T-cell (primary cell): ENCODE measurements around the gene RNASE13. TPM values are rescaled to one million over a fixed set of nuclear protein-coding genes. Genes with fewer than 3 reads are reported as not detected.
A peak's percentile ranks its signal among the peaks of the same experiment; 100 is the strongest.

Source experiments
- ATAC-seq, 4 experiments: fragments of 200-7000 bp in 3 of 4; fragments of 150-1000 bp in 1 of 4; cut with Tn5 transposase; replicated peaks in 1 of 4; 1 replicate in 3 of 4; 2 replicates in 1 of 4; pipeline ENCODE4 v1.10.0; 2021; ENCODE audit warnings: moderate library complexity in 3 of 4, mild to moderate bottlenecking in 2 of 4, moderate number of reproducible peaks in 1 of 4
- CTCF ChIA-PET, 2 donors: fragments of 300-600 bp; sonication (Branson Sonifier 250); formaldehyde crosslinking; loops; one replicate each; lab custom pipeline; 2022; ENCODE audit warnings: antibody characterized with exemption in 2 of 2; lab: Charles Lee
- POLR2A ChIA-PET, 2 donors: fragments of 300-600 bp; sonication (Branson Sonifier 250); formaldehyde crosslinking; loops; one replicate each; lab custom pipeline; 2022; ENCODE audit warnings: antibody characterized with exemption in 2 of 2; lab: Charles Lee
- DNase-seq, 35 experiments: peaks; one replicate each; pipeline versions ENCODE4 v3.0.0 to v3.0.0-alpha.2; 2013 to 2023
- H3K27ac ChIP-seq: one replicate; pipeline ENCODE4 v1.5.1; 2013; ENCODE audit warnings: low read length
- H3K27me3 ChIP-seq, 2 experiments: replicated peaks in 1 of 2; 1 replicate in 1 of 2; 2 replicates in 1 of 2; pipeline versions ENCODE4 v1.6.1 to v1.7.0; 2013; ENCODE audit warnings: low read length in 1 of 2, mixed read lengths in 1 of 2; ENCODE audit not compliant: control insufficient read depth in 2 of 2, insufficient read depth in 2 of 2; ENCODE audit errors: extremely low read depth in 1 of 2
- H3K36me3 ChIP-seq, 2 donors: 1 replicate in 1 of 2; 2 replicates in 1 of 2; pipeline versions ENCODE4 v1.6.1 to v1.7.0; 2013; ENCODE audit warnings: low read length in 1 of 2; ENCODE audit not compliant: control insufficient read depth in 2 of 2, insufficient read depth in 1 of 2; ENCODE audit errors: extremely low read depth in 1 of 2
- H3K4me1 ChIP-seq, 2 experiments: 1 replicate in 1 of 2; 2 replicates in 1 of 2; pipeline versions ENCODE4 v1.6.1 to v1.7.0; 2013; ENCODE audit warnings: low read length in 2 of 2, mixed read lengths in 1 of 2; ENCODE audit not compliant: insufficient read depth in 2 of 2, control insufficient read depth in 1 of 2; ENCODE audit errors: extremely low read depth in 1 of 2
- H3K4me3 ChIP-seq, 2 donors: 1 replicate in 1 of 2; 2 replicates in 1 of 2; pipeline versions ENCODE4 v1.5.1 to v1.7.0; 2013; ENCODE audit warnings: mild to moderate bottlenecking in 2 of 2, low read length in 1 of 2, moderate library complexity in 1 of 2; ENCODE audit not compliant: control insufficient read depth in 1 of 2; ENCODE audit errors: extremely low read depth in 1 of 2
- H3K9me3 ChIP-seq: 2 replicates; pipeline ENCODE4 v1.7.0; 2013
- H3K27ac Mint-ChIP-seq, 2 donors: one replicate each; pipeline ENCODE4 v1.8.0; 2020 to 2021; ENCODE audit warnings: mild to moderate bottlenecking in 2 of 2, mixed read lengths in 2 of 2
- H3K27me3 Mint-ChIP-seq, 2 donors: one replicate each; pipeline ENCODE4 v1.8.0; 2021 to 2022; ENCODE audit warnings: mixed read lengths in 2 of 2
- H3K36me3 Mint-ChIP-seq: one replicate; pipeline ENCODE4 v1.8.0; 2021; ENCODE audit warnings: mixed read lengths
- H3K4me1 Mint-ChIP-seq, 3 donors: one replicate each; pipeline ENCODE4 v1.8.0; 2020 to 2022; ENCODE audit warnings: mixed read lengths in 3 of 3, mild to moderate bottlenecking in 1 of 3
- H3K4me3 Mint-ChIP-seq, 3 donors: one replicate each; pipeline ENCODE4 v1.8.0; 2020 to 2022; ENCODE audit warnings: mild to moderate bottlenecking in 3 of 3, mixed read lengths in 3 of 3, moderate library complexity in 3 of 3
- H3K9me3 Mint-ChIP-seq, 3 donors: one replicate each; pipeline ENCODE4 v1.8.0; 2020 to 2022; ENCODE audit warnings: mixed read lengths in 3 of 3
- WGBS: methylation state at CpG from one replicate; pipeline ENCODE4 v1.1.5; 2013; ENCODE audit warnings: missing lambda C conversion rate; ENCODE audit not compliant: insufficient coverage; 5-methylcytosine and 5-hydroxymethylcytosine counted together
- total RNA-seq, 35 experiments: library from RNA in 6 of 35; stranded (reverse) in 6 of 35; fragments of 120-200 nt in 1 of 35; gene quantifications; one replicate each; pipeline versions ENCODE4 v1.2.1 to v1.2.4 and lab custom pipeline; 2013 to 2026

Gene RNASE13
- total RNA-seq, 5 donors from 2014 or later (not counting 1 experiment from before 2014, with no cell fraction given): not detected

DNA sequence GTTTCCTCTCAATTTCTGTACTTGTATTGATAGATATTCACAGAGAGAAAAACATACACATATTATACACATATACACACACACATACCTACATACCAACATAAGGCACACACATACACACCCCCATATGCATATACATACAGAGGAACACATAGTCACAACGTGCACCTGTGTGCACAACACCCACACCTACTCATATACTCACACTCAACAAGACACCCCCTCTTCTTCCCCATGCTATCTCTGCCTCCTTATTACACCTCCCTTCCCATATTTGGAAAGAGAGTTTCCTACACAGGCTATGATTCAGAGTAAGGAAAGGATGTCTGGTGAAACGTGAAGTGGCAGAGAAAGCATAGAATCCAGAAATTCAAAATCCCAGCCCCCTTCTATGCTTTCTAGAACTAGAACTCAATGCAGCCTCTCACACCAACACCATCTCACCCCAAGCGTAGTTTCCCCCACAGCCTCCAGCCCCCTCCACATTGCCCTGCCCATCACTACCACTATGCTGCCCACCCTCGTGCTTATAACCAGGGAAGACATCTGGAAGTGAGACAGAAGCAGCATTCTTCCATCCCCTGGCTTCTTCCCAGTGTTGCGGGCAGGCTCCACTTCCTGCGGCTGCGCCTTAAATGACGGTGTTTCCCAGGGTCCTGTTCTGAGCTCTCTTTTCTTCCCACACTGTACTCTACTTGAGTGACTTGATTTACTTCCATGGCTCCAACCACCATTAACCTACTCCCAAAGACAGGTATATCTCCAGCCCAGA, 25.4 kb upstream of the RNASE13 start:
- H3K4me1 Mint-ChIP-seq: no peaks in the 10 kb centered on the region
- ChIA-PET POLR2A (no interaction called here), CTCF (interaction anchor here in 1 of 2 donors (1.0 to 1.2 kb wide), 3 partner anchors 9 to 45 kb away, joined by 3 to 4 read pairs (median 3); no protein-coding TSS in a partner anchor)
- DNase-seq (no peak), ATAC-seq (no peak)
- H3K27ac Mint-ChIP-seq: no peak overlapping the region
- Histone ChIP-seq H3K27me3 (peaks cover 0 to 31% of the 10 kb centered on the region in 2 experiments), H3K9me3 (no peaks in the 10 kb centered on the region), H3K36me3 (no peaks in the 10 kb centered on the region), H3K4me3 (no peak overlapping the region), H3K27ac (no peak overlapping the region), H3K4me1 (no peaks in the 10 kb centered on the region)
- H3K27me3 Mint-ChIP-seq: peaks cover 28 to 31% of the 10 kb centered on the region in 2 donors
- H3K4me3 Mint-ChIP-seq: no peak overlapping the region
- no peaks in the 10 kb centered on the region for H3K36me3 Mint-ChIP-seq
- WGBS: 71% methylated on average over 7 of the region's 8 CpGs
- no peaks in the 10 kb centered on the region for H3K9me3 Mint-ChIP-seq

DNA sequence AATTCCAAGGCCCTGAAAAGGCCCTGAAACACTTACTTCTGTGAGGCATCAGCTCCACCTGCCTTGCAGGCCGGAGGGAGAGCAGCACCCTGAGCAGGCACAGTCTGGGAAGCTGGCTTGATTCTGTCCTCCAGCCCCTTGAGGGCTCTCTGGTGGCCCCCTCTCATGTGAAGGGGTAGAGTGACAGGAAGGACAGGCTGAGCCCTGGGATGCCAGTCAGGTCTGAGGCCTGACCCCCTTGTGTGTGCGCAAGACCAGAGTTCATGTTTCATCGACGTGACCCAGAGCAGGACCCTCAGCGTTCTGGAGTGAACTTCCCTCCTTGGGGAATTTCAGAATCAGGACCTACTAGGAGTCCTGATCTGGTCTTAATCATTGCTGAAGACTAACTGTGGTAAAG, 24.3 kb upstream of the RNASE13 start:
- POLR2A ChIA-PET: no interaction called here
- no peak for ATAC-seq
- H3K4me1 Mint-ChIP-seq: no peaks in the 10 kb centered on the region
- no peaks in the 10 kb centered on the region for H3K36me3 ChIP-seq
- 85% methylated on average over 4 of the region's 5 CpGs for WGBS
- CTCF ChIA-PET: interaction anchor here in 1 of 2 donors (1.0 to 1.2 kb wide), 2 partner anchors 10 to 44 kb away, joined by 3 read pairs; no protein-coding TSS in a partner anchor
- peaks cover 0 to 25% of the 10 kb centered on the region in 2 experiments for H3K27me3 ChIP-seq
- H3K9me3 Mint-ChIP-seq: no peaks in the 10 kb centered on the region
- no peak overlapping the region for H3K4me3 Mint-ChIP-seq
- H3K4me1 ChIP-seq: no peaks in the 10 kb centered on the region
- H3K36me3 Mint-ChIP-seq: no peaks in the 10 kb centered on the region
- H3K27ac Mint-ChIP-seq: no peak overlapping the region
- no peaks in the 10 kb centered on the region for H3K9me3 ChIP-seq
- no peak overlapping the region for H3K27ac ChIP-seq
- no peak overlapping the region for H3K4me3 ChIP-seq
- no peak for DNase-seq
- peaks cover 25 to 30% of the 10 kb centered on the region in 2 donors for H3K27me3 Mint-ChIP-seq

DNA sequence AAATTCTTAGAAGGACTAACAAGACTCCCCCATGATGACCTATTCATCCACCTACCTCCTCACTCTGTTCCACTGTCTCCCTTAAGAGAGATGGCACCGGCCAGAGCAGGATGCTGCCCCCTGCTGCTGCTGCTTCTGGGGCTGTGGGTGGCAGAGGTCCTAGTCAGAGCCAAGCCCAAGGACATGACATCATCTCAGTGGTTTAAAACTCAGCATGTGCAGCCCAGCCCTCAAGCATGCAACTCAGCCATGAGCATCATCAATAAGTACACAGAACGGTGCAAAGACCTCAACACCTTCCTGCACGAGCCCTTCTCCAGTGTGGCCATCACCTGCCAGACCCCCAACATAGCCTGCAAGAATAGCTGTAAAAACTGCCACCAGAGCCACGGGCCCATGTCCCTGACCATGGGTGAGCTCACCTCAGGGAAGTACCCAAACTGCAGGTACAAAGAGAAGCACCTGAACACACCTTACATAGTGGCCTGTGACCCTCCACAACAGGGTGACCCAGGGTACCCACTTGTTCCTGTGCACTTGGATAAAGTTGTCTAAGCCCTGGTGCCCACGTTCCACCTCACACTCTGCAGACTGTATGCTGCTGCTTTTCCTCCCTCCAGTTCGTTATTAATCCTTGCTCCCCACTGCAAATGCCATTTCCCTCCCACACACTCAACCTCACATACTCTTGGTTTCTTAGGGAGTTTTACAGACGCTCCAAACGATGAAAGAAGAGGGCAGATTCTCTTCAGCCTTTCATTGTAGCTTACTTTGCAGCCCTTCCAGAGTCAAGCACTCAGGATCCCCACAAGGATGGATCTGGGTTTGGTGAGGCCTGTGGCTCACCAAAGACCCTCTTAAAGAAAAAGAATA, 23.4 kb upstream of the RNASE13 start, which contains the start of gene RNASE8:
TSS of gene RNASE8 (plus strand) at position 20 of the 873 bp plus-strand sequence. CDS start at position 91, 71 bp downstream.
- ATAC-seq: peak in 1 of 4 experiments; percentile 29
- ChIA-PET CTCF (interaction anchor here in 1 of 2 donors (1.0 kb wide), 1 partner anchor 14 kb away, joined by 3 read pairs; no protein-coding TSS in a partner anchor), POLR2A (interaction anchor here in 1 of 2 donors (0.5 kb wide), 1 partner anchor 8 kb away, joined by 3 read pairs; no protein-coding TSS in a partner anchor)
- no peaks in the 10 kb centered on the region for H3K4me1 ChIP-seq
- H3K4me1 Mint-ChIP-seq: no peaks in the 10 kb centered on the region
- H3K27me3 Mint-ChIP-seq: peaks cover 20 to 24% of the 10 kb centered on the region in 2 donors
- H3K9me3 ChIP-seq: no peaks in the 10 kb centered on the region
- no peaks in the 10 kb centered on the region for H3K36me3 Mint-ChIP-seq
- no peaks in the 10 kb centered on the region for H3K36me3 ChIP-seq
- H3K27ac Mint-ChIP-seq: no peak within 1 kb of the TSS
- H3K4me3 Mint-ChIP-seq: no peak within 1 kb of the TSS
- no peak within 1 kb of the TSS for H3K4me3 ChIP-seq
- no peak within 1 kb of the TSS for H3K27ac ChIP-seq
- H3K27me3 ChIP-seq: peaks cover 0 to 25% of the 10 kb centered on the region in 2 experiments
- peak in 1 of 35 experiments; percentile 9 for DNase-seq
- H3K9me3 Mint-ChIP-seq: no peaks in the 10 kb centered on the region
- 66% methylated on average over 5 of the region's 8 CpGs for WGBS

DNA sequence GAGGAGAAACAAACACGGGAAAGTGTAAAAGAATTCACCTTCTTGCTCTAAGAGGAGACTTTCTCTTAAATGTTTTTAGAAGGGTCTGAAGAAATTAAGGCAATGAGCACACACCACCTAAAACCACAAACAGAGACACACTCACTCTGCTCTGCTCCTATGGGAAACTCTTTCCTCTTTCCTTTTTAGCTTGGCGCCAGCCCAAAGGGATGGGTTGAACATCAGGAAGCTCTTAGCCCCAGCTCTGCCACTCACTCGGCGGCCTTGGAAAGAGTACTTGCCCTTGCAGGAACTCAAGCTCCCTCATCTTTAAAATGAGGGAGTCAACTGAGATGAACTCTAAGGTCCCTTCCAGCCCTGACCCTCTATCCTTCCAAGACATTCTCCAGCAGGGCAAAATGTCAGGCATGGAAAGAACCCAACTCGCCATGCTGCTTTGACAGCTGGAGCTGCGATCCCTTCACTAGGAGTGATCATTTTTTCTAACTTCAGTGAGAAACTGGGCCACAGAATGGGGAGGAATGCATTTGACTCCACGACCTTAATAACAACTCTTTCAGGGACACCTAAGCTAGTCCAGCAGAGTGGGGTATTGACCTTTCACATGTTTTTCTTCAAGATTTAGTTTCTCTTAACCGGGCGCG, 22.0 kb upstream of the RNASE13 start:
- POLR2A ChIA-PET: no interaction called here
- H3K27ac Mint-ChIP-seq: no peak overlapping the region
- no peaks in the 10 kb centered on the region for H3K36me3 ChIP-seq
- peaks cover 0 to 17% of the 10 kb centered on the region in 2 experiments for H3K27me3 ChIP-seq
- H3K36me3 Mint-ChIP-seq: no peaks in the 10 kb centered on the region
- no peaks in the 10 kb centered on the region for H3K9me3 ChIP-seq
- no peaks in the 10 kb centered on the region for H3K4me1 ChIP-seq
- H3K27me3 Mint-ChIP-seq: peaks cover 11 to 18% of the 10 kb centered on the region in 2 donors
- no peaks in the 10 kb centered on the region for H3K4me1 Mint-ChIP-seq
- ATAC-seq (no peak), DNase-seq (no peak)
- whole genome bisulfite sequencing: 91% methylated on average over 5 of the region's 10 CpGs
- H3K4me3 Mint-ChIP-seq: no peak overlapping the region
- no peaks in the 10 kb centered on the region for H3K9me3 Mint-ChIP-seq
- CTCF ChIA-PET: interaction anchor here in 1 of 2 donors (1.0 to 1.1 kb wide), 2 partner anchors 35 to 43 kb away, joined by 3 to 4 read pairs; no protein-coding TSS in a partner anchor
- no peak overlapping the region for H3K4me3 ChIP-seq
- no peak overlapping the region for H3K27ac ChIP-seq

DNA sequence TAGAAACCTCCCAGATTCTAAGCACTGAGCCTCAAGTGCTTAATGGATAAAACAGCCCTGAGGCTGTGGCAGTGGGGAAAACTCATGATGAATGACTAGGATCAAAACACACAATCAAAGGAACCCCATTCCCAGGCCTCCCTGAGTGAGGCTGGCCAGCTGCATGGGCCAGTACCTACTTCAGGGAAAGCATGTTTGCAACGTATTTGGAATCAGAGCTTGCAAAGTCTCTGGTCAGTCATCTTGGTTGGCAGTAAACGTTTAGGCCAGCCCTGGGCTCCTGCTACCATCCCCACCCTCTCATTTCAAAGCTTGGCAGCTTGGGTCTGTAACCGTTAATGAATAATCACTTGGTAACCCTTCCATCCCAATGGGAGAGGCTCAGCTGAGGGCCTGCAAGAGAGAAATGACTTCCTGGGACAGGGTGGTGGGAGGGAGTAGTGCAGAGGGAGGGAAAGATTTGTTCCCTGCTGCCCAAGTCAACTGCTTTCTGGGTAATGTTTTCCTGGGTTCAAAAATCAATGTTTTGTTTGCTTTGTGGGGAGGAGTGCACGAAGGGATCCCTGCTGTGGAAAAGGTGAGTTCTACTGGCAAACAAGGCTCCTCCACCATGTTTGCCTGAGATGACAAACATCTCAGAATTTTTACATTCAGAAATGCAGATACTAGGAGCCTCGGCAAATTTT, 21.0 kb upstream of the RNASE13 start:
- Histone ChIP-seq H3K36me3 (no peaks in the 10 kb centered on the region), H3K27me3 (peaks cover 0 to 22% of the 10 kb centered on the region in 2 experiments), H3K27ac (no peak overlapping the region), H3K9me3 (no peaks in the 10 kb centered on the region), H3K4me1 (no peaks in the 10 kb centered on the region), H3K4me3 (no peak overlapping the region)
- no peak overlapping the region for H3K4me3 Mint-ChIP-seq
- H3K36me3 Mint-ChIP-seq: no peaks in the 10 kb centered on the region
- peaks cover 8 to 14% of the 10 kb centered on the region in 2 donors for H3K27me3 Mint-ChIP-seq
- no peak overlapping the region for H3K27ac Mint-ChIP-seq
- WGBS: 43% methylated on average over 1 of the region's 5 CpGs
- ATAC-seq (no peak), DNase-seq (no peak)
- no peaks in the 10 kb centered on the region for H3K4me1 Mint-ChIP-seq
- no peaks in the 10 kb centered on the region for H3K9me3 Mint-ChIP-seq
- POLR2A ChIA-PET: no interaction called here
- CTCF ChIA-PET: no interaction called here
